SK-N-SH (cell line): Measurements from ENCODE around the gene PEX3. TPM values are rescaled to one million over a fixed set of nuclear protein-coding genes. Genes with fewer than 3 reads are reported as not detected.
A peak's percentile ranks its signal among the peaks of the same experiment; 100 is the strongest.

ENCODE experiments used
- CTCF ChIA-PET: fragments of 300-600, 350-600 bp; formaldehyde crosslinking; extraction: SDS; loops from one replicate; lab custom pipeline; 2021; lab: Yijun Ruan, JAX
- POLR2A ChIA-PET: fragments of 350-600 bp; sonication (Branson Sonifier 250); formaldehyde crosslinking; extraction: SDS; loops from one replicate; lab custom pipeline; 2020; ENCODE audit warnings: antibody characterized with exemption, inconsistent platforms; lab: Yijun Ruan, JAX
- DNase-seq: peaks from one replicate; pipeline ENCODE4 v3.0.0; 2012
- H2AFZ ChIP-seq: fragments of 200-600 bp; sonication (generic); 2 replicates; pipeline ENCODE4 v1.8.1; 2016; ENCODE audit warnings: antibody characterized with exemption, mild to moderate bottlenecking, low read depth
- H3F3A ChIP-seq: fragments of 200-600 bp; sonication (generic); replicated peaks from 2 replicates; pipeline ENCODE3; 2016; ENCODE audit warnings: antibody characterized with exemption, mild to moderate bottlenecking; ENCODE audit not compliant: insufficient read depth
- H3K27ac ChIP-seq, 2 experiments: fragments of 200-500 bp in 1 of 2; fragments of 200-600 bp in 1 of 2; sonication (Bioruptor generic) in 1 of 2; sonication (generic), shearing (Covaris generic) in 1 of 2; 2 replicates each; pipeline versions ENCODE4 v1.5.1 to v1.6.1; 2014 to 2016; ENCODE audit warnings: low read depth in 2 of 2, inconsistent platforms in 1 of 2, low read length in 1 of 2, mild to moderate bottlenecking in 1 of 2, mixed read lengths in 1 of 2
- H3K27me3 ChIP-seq: fragments of 200-600 bp; sonication (generic), shearing (Covaris generic); 2 replicates; pipeline ENCODE4 v1.6.1; 2016; ENCODE audit warnings: mixed run types; ENCODE audit not compliant: insufficient read depth
- H3K36me3 ChIP-seq, 2 experiments: fragments of 200-500 bp in 1 of 2; fragments of 200-600 bp in 1 of 2; sonication (Bioruptor generic) in 1 of 2; sonication (generic) in 1 of 2; replicated peaks in 1 of 2; 2 replicates each; pipeline versions ENCODE3 to v1.5.1; 2014 to 2016; ENCODE audit warnings: low read length in 1 of 2, mild to moderate bottlenecking in 1 of 2; ENCODE audit not compliant: insufficient read depth in 2 of 2, control insufficient read depth in 1 of 2
- H3K4me1 ChIP-seq, 2 experiments: fragments of 200-500 bp in 1 of 2; fragments of 200-600 bp in 1 of 2; sonication (Bioruptor generic) in 1 of 2; sonication (generic), shearing (Covaris generic) in 1 of 2; 2 replicates each; pipeline versions ENCODE4 v1.5.1 to v1.6.1; 2014 to 2016; ENCODE audit warnings: low read depth in 1 of 2, low read length in 1 of 2, mixed run types in 1 of 2; ENCODE audit not compliant: insufficient read depth in 2 of 2, control insufficient read depth in 1 of 2
- H3K4me2 ChIP-seq: fragments of 200-600 bp; sonication (generic), shearing (Covaris generic); 2 replicates; pipeline ENCODE4 v1.6.1; 2017; ENCODE audit warnings: mixed run types
- H3K4me3 ChIP-seq, 2 experiments: fragments of 200-500 bp in 1 of 2; fragments of 200-600 bp in 1 of 2; sonication (Bioruptor generic) in 1 of 2; sonication (generic), shearing (Covaris generic) in 1 of 2; 2 replicates each; pipeline versions ENCODE4 v1.5.1 to v1.8.1; 2014 to 2016; ENCODE audit warnings: low read depth in 2 of 2, inconsistent platforms in 1 of 2, low read length in 1 of 2, mild to moderate bottlenecking in 1 of 2, mixed read lengths in 1 of 2, moderate library complexity in 1 of 2
- H3K79me2 ChIP-seq: fragments of 200-600 bp; sonication (generic); 2 replicates; pipeline ENCODE4 v1.8.1; 2017; ENCODE audit warnings: mild to moderate bottlenecking; ENCODE audit not compliant: insufficient read depth
- H3K9ac ChIP-seq: fragments of 200-600 bp; sonication (generic); 2 replicates; pipeline ENCODE4 v1.6.1; 2017; ENCODE audit warnings: mixed run types
- H3K9me2 ChIP-seq: fragments of 200-600 bp; sonication (generic); 2 replicates; pipeline ENCODE4 v1.6.1; 2017; ENCODE audit warnings: mixed run types
- H3K9me3 ChIP-seq: fragments of 200-600 bp; sonication (generic); 2 replicates; pipeline ENCODE4 v1.6.1; 2017; ENCODE audit warnings: mixed run types, mild to moderate bottlenecking, moderate library complexity
- H4K20me1 ChIP-seq: fragments of 200-600 bp; sonication (generic); 2 replicates; pipeline ENCODE4 v1.6.1; 2017; ENCODE audit warnings: mild to moderate bottlenecking, mixed run types; ENCODE audit not compliant: insufficient read depth
- ELF1 ChIP-seq: IDR thresholded peaks from 2 replicates; pipeline ENCODE4 v1.4.0; 2012
- EZH2phosphoT487 ChIP-seq: fragments of 200-600 bp; sonication (generic); IDR thresholded peaks from 2 replicates; pipeline ENCODE4 v1.6.1; 2017; ENCODE audit warnings: low read depth, mixed run types, mild to moderate bottlenecking, antibody characterized with exemption, moderate library complexity, borderline replicate concordance
- FOXJ3 ChIP-seq: sonication (generic); formaldehyde crosslinking; IDR thresholded peaks from 2 replicates; pipeline ENCODE4 v1.5.1; 2020; ENCODE audit warnings: mild to moderate bottlenecking, missing genetic modification reagents
- GABPA ChIP-seq: IDR thresholded peaks from 2 replicates; pipeline ENCODE4 v1.4.0; 2012; ENCODE audit warnings: low read depth, mild to moderate bottlenecking
- GATA2 ChIP-seq: sonication (generic); formaldehyde crosslinking; IDR thresholded peaks from 2 replicates; pipeline ENCODE4 v1.5.0; 2020; ENCODE audit warnings: mild to moderate bottlenecking, missing genetic modification reagents
- JUND ChIP-seq: IDR thresholded peaks from 2 replicates; pipeline ENCODE4 v1.4.0; 2012
- MAX ChIP-seq: IDR thresholded peaks from 2 replicates; pipeline ENCODE4 v1.4.0; 2012; ENCODE audit warnings: low read depth
- MEF2A ChIP-seq: IDR thresholded peaks from 2 replicates; pipeline ENCODE4 v1.4.0; 2012; ENCODE audit warnings: low read depth, borderline replicate concordance
- NFIC ChIP-seq: IDR thresholded peaks from 2 replicates; pipeline ENCODE4 v1.4.0; 2012; ENCODE audit warnings: borderline replicate concordance
- POLR2AphosphoS5 ChIP-seq: IDR thresholded peaks from 2 replicates; pipeline ENCODE4 v1.6.1; 2012; ENCODE audit warnings: low read depth, low read length
- TEAD4 ChIP-seq: IDR thresholded peaks from 2 replicates; pipeline ENCODE4 v1.4.0; 2012; ENCODE audit warnings: mild to moderate bottlenecking, borderline replicate concordance; ENCODE audit not compliant: insufficient read depth
- USF1 ChIP-seq: IDR thresholded peaks from 2 replicates; pipeline ENCODE4 v1.4.0; 2012; ENCODE audit warnings: low read depth, borderline replicate concordance
- USF2 ChIP-seq: fragments of 150-350 bp; IDR thresholded peaks from 2 replicates; pipeline ENCODE4 v1.6.1; 2017; ENCODE audit warnings: antibody characterized with exemption, low read length, low read depth, borderline replicate concordance
- YY1 ChIP-seq: IDR thresholded peaks from 2 replicates; pipeline ENCODE4 v1.4.0; 2012; ENCODE audit warnings: low read depth, mild to moderate bottlenecking
- WGBS: methylation state at CpG from one replicate; pipeline ENCODE4 v1.1.6; 2017; ENCODE audit warnings: low lambda C conversion rate; 5-methylcytosine and 5-hydroxymethylcytosine counted together
- polyA plus RNA-seq, 3 experiments: library from polyadenylated mRNA; depleted of rRNA; stranded (reverse); fragments of >200 nt; gene quantifications; 2 replicates each; pipeline ENCODE4 v1.2.3, GENCODE V29; 2012

Gene PEX3
- polyA plus RNA-seq, 1 of the 3 experiments (the other 2 are of a cell fraction), result 14.1 TPM

GRCh38 chr6:143449082-143449713, 1.4 kb upstream of the PEX3 start:
- 85% methylated on average over 6 of the region's 6 CpGs for WGBS

GRCh38 chr6:143449714-143450452, 722 bp upstream of the PEX3 start:
- Histone ChIP-seq H3K27me3 (no peaks in the 10 kb centered on the region), H3K36me3 (peaks cover 3 to 6% of the 10 kb centered on the region in 2 experiments), H3K27ac (peak overlapping the region; percentile 65 to 83), H2AFZ (peak overlapping the region; percentile 96), H4K20me1 (no peaks in the 10 kb centered on the region), H3K9me2 (no peaks in the 10 kb centered on the region), H3K9me3 (no peaks in the 10 kb centered on the region)
- WGBS, result 5% methylated on average over 19 of the region's 19 CpGs
- POLR2A ChIA-PET, result interaction anchor here (0.8 to 1.1 kb wide), 3 partner anchors 24 to 61 kb away, joined by 3 to 5 read pairs (median 3); partner anchors contain the start of gene FUCA2
- CTCF ChIA-PET, result interaction anchor here (1.3 to 1.8 kb wide), 4 partner anchors 17 to 975 kb away, joined by 3 to 7 read pairs (median 6); no protein-coding TSS in a partner anchor
- no peak for TF ChIP-seq MEF2A
- TF ChIP-seq FOXJ3, result peak; percentile 21; the same call in 1 of the 2 replicates
- TF ChIP-seq MAX, result 0 out of 2 replicates have a peak, but pooled peaks have one; percentile 19
- no peak for TF ChIP-seq TEAD4
- TF ChIP-seq, all 33 proteins: peak for 2
- Histone ChIP-seq H3K4me1 (peaks cover 0 to 7% of the 10 kb centered on the region in 2 experiments; a peak in 2 of 4 replicates), H3K9ac (peak overlapping the region; percentile 88), H3F3A (no peaks in the 10 kb centered on the region), H3K4me3 (peak overlapping the region; percentile 88 to 97), H3K4me2 (peak overlapping the region; percentile 84), H3K79me2 (peaks cover 43% of the 10 kb centered on the region)
- peak; percentile 15 for DNase-seq

More at GRCh38 chr6:143449082-143449713, 1.4 kb upstream of the PEX3 start:
- H3K27me3 ChIP-seq, result no peaks in the 10 kb centered on the region
- TF ChIP-seq FOXJ3, result no peak
- no peak for TF ChIP-seq GATA2 (CRISPR knock-in tag)
- TF ChIP-seq GABPA, result no peak
- TF ChIP-seq POLR2AphosphoS5, result no peak
- no peak for TF ChIP-seq USF2
- TF ChIP-seq YY1, result no peak
- no peak for TF ChIP-seq EZH2phosphoT487
- no peak for TF ChIP-seq NFIC
- no peak for TF ChIP-seq JUND
- TF ChIP-seq USF1, result no peak
- TF ChIP-seq ELF1, result no peak
- no peak for TF ChIP-seq MAX
- TF ChIP-seq, all 33 proteins: peak for 0
- no peak for DNase-seq
- Histone ChIP-seq H3K4me1 (peaks cover 0 to 7% of the 10 kb centered on the region in 2 experiments; a peak in 2 of 4 replicates), H2AFZ (peak overlapping the region; percentile 96), H3K27ac (peak overlapping the region in 1 of 2 experiments; percentile 65; a peak in 1 of 4 replicates), H3K9me3 (no peaks in the 10 kb centered on the region), H3K79me2 (peaks cover 43% of the 10 kb centered on the region), H3K9ac (peak overlapping the region; percentile 88; the same call in 1 of the 2 replicates), H3F3A (no peaks in the 10 kb centered on the region), H3K4me3 (peak overlapping the region; percentile 88 to 97), H3K4me2 (peak overlapping the region; percentile 84), H4K20me1 (no peaks in the 10 kb centered on the region), H3K9me2 (no peaks in the 10 kb centered on the region), H3K36me3 (peaks cover 3% of the 10 kb centered on the region in 2 experiments)
- POLR2A ChIA-PET, result no interaction called here
- CTCF ChIA-PET, result interaction anchor here (1.7 to 1.8 kb wide), 3 partner anchors 16 to 975 kb away, joined by 4 to 7 read pairs (median 7); no protein-coding TSS in a partner anchor
